ENCODE data around the gene UCK2. TPM values are rescaled to one million over a fixed set of nuclear protein-coding genes. Genes with fewer than 3 reads are reported as not detected.

Gene UCK2
- total RNA-seq, 1 donor from 2014 or later: 49.4 TPM

DNA sequence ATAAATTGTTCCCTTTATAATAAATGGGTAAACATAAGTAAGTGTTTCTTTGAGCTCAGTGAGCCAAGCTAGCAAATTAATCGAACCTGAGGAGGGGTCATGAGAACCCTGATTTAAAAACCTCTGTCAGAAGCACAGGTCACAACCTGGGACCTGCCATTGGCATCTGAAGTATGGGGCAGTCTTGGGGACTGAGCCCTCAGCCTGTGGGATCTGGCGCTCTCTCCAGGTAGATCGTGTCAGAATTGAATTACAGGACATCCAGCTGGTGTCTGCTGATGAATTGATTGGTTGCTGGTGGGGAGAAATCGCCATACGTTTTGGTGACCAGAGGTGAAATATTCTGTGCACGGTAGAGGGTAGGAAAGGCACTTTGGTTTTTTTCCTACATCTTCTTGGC lies 17.5 kb downstream of the UCK2 start:
- H3K4me1 ChIP-seq: peaks cover 19% of the 10 kb centered on the region
- H3K4me3 ChIP-seq: no peak overlapping the region
- DNase-seq (ENCODE audit: extremely low spot score in 2 of 2): no peak

DNA sequence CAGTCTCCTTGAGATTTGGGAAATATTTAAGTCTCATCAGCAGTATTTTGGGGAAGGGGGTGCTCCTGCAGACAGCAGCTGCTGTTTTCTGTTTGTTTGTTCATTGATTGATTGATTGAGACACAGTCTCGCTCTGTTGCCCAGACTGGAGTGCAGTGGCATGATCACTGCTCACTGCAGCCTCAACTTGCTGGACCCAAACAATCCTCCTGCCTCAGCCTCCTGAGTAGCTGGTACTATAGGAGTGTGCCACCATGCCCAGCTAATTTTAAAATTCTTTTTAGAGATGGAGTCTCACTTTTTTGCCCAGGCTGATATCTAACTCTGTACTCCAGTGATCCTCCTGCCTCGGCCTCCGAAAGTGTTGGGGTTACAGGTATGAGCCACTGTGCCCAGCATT lies 18.2 kb downstream of the UCK2 start:
- Histone ChIP-seq H3K27me3 (no peaks in the 10 kb centered on the region), H3K4me1 (peaks cover 19% of the 10 kb centered on the region), H3K4me3 (no peak overlapping the region), H3K9me3 (no peaks in the 10 kb centered on the region), H3K27ac (no peak overlapping the region), H3K36me3 (no peaks in the 10 kb centered on the region)
- intact Hi-C loops (cut with DNase I): no loop called here
- no peak for DNase-seq (ENCODE audit: extremely low spot score in 2 of 2)
- TF ChIP-seq POLR2A (IDR thresholded peaks at IDR 0.05) (no peak), POLR2AphosphoS5 (IDR thresholded peaks at IDR 0.05; ENCODE audit: insufficient read depth in 1 of 2, low read depth in 1 of 2) (no peak)
- TF ChIP-seq, protein P1, sequence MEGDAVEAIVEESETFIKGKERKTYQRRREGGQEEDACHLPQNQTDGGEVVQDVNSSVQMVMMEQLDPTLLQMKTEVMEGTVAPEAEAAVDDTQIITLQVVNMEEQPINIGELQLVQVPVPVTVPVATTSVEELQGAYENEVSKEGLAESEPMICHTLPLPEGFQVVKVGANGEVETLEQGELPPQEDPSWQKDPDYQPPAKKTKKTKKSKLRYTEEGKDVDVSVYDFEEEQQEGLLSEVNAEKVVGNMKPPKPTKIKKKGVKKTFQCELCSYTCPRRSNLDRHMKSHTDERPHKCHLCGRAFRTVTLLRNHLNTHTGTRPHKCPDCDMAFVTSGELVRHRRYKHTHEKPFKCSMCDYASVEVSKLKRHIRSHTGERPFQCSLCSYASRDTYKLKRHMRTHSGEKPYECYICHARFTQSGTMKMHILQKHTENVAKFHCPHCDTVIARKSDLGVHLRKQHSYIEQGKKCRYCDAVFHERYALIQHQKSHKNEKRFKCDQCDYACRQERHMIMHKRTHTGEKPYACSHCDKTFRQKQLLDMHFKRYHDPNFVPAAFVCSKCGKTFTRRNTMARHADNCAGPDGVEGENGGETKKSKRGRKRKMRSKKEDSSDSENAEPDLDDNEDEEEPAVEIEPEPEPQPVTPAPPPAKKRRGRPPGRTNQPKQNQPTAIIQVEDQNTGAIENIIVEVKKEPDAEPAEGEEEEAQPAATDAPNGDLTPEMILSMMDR (IDR thresholded peaks at IDR 0.05): no peak

More for the DNA sequence above, 17.5 kb downstream of the UCK2 start:
- no peaks in the 10 kb centered on the region for H3K27me3 ChIP-seq
- H3K27ac ChIP-seq: no peak overlapping the region
- TF ChIP-seq, protein P1 (IDR thresholded peaks at IDR 0.05): no peak
- TF ChIP-seq POLR2AphosphoS5 (IDR thresholded peaks at IDR 0.05; ENCODE audit: insufficient read depth in 1 of 2, low read depth in 1 of 2): no peak
- TF ChIP-seq POLR2A (IDR thresholded peaks at IDR 0.05): no peak
- intact Hi-C loops (cut with DNase I): no loop called here
- H3K36me3 ChIP-seq: no peaks in the 10 kb centered on the region
- no peaks in the 10 kb centered on the region for H3K9me3 ChIP-seq

DNA sequence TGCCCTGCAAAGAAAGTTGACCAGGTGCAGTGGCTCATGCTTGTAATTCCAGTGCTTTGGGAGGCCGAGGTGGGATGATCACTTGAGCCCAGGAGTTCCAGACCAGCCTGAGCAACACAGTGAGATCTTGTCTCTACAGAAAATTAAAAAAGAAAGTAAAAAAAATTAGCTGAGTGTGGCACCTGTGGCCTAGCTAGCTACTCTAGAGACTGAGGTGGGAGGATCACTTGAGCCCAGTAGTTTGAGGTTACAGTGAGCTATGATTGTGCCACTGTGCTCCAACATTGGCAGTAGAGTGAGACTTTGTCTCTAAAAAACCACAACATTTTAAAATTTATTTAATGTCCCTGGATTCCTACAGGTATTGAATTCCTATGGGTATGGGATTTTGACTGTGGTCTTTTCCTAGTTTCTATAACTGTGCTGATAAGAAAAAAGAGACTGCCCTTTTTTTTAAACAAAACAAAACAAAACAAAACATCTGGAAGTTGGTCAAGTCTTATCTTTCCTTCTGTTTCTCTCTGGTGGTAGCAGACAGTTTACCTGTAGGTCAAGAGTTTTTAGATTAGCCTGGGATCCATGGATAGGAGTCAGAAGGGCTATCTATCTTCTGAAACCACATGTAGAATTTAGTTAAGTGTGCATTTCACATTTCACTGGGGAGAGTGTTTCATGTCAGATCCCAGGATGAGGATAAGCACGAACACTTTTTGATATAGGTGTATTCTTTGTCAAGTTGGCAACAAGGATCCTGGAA lies 18.8 kb downstream of the UCK2 start:
- TF ChIP-seq, protein P1 (IDR thresholded peaks at IDR 0.05): no peak
- TF ChIP-seq POLR2A (IDR thresholded peaks at IDR 0.05) (no peak), POLR2AphosphoS5 (IDR thresholded peaks at IDR 0.05; ENCODE audit: insufficient read depth in 1 of 2, low read depth in 1 of 2) (no peak)
- no peaks in the 10 kb centered on the region for H3K27me3 ChIP-seq
- intact Hi-C loops (cut with DNase I): no loop called here
- H3K36me3 ChIP-seq: no peaks in the 10 kb centered on the region
- no peak overlapping the region for H3K4me3 ChIP-seq
- no peaks in the 10 kb centered on the region for H3K9me3 ChIP-seq
- no peak for DNase-seq (ENCODE audit: extremely low spot score in 2 of 2)
- no peak overlapping the region for H3K27ac ChIP-seq
- peaks cover 19% of the 10 kb centered on the region for H3K4me1 ChIP-seq

DNA sequence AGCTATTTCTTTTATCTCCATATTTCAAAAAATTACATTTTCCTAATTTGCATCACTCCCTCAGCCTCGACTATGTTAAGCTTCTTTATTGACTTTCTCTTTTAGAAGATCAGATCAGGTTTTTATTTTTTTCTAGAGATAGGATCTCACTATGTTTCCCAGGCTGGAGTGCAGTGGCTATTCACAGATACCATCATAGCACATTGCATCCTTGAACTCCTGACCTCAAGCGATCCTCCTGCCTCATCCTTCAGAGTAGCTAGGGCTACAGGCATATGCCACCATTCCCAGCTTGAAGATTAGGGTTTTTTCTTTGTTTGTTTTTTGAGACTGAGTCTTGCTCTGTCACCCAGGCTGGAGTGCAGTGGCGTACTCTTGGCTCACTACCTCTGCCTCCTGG lies 20.1 kb downstream of the UCK2 start:
- H3K4me1 ChIP-seq: peaks cover 10% of the 10 kb centered on the region
- H3K27ac ChIP-seq: no peak overlapping the region
- H3K36me3 ChIP-seq: no peaks in the 10 kb centered on the region
- H3K9me3 ChIP-seq: no peaks in the 10 kb centered on the region
- H3K4me3 ChIP-seq: no peak overlapping the region
- no peak for TF ChIP-seq POLR2A (IDR thresholded peaks at IDR 0.05)
- TF ChIP-seq, protein P1 (IDR thresholded peaks at IDR 0.05): no peak
- no peak for TF ChIP-seq POLR2AphosphoS5 (IDR thresholded peaks at IDR 0.05; ENCODE audit: insufficient read depth in 1 of 2, low read depth in 1 of 2)
- no peak for DNase-seq (ENCODE audit: extremely low spot score in 2 of 2)
- intact Hi-C loops (cut with DNase I): no loop called here
- H3K27me3 ChIP-seq: no peaks in the 10 kb centered on the region
